ENCODE data around the gene DENND6B.

The DENND6B gene

GRCh38 chr22:50329236-50329635 lies 2.4 kb upstream of the DENND6B start:
- ATAC-seq, result no peak
- no peak for TF ChIP-seq ESRRG (CRISPR knock-in tag; IDR thresholded peaks at IDR 0.05)
- TF ChIP-seq ZNF565 (CRISPR knock-in tag; conservative IDR thresholded peaks at IDR 0.05; ENCODE audit: low read depth), result no peak
- TF ChIP-seq ARNTL (CRISPR knock-in tag; IDR thresholded peaks at IDR 0.05; ENCODE audit: borderline replicate concordance, low read depth), result no peak
- no peak for TF ChIP-seq GLIS3 (CRISPR knock-in tag; IDR thresholded peaks at IDR 0.05)
- TF ChIP-seq TOX (CRISPR knock-in tag; IDR thresholded peaks at IDR 0.05; ENCODE audit: borderline replicate concordance), result no peak
- no peak for TF ChIP-seq OSR1 (CRISPR knock-in tag; IDR thresholded peaks at IDR 0.05)
- no peak for TF ChIP-seq CSDC2 (CRISPR knock-in tag; IDR thresholded peaks at IDR 0.05)
- no peak for TF ChIP-seq ZNF70 (CRISPR knock-in tag; IDR thresholded peaks at IDR 0.05)
- no peak for TF ChIP-seq ZFP3 (CRISPR knock-in tag; IDR thresholded peaks at IDR 0.05)
- no peak for TF ChIP-seq CREB5 (CRISPR knock-in tag; IDR thresholded peaks at IDR 0.05; ENCODE audit: low read depth)
- TF ChIP-seq ISL1 (CRISPR knock-in tag; IDR thresholded peaks at IDR 0.05), result no peak
- no peak for TF ChIP-seq PATZ1 (CRISPR knock-in tag; IDR thresholded peaks at IDR 0.05; ENCODE audit: borderline replicate concordance)
- TF ChIP-seq TSHZ2 (CRISPR knock-in tag; IDR thresholded peaks at IDR 0.05), result no peak
- TF ChIP-seq PPARA (CRISPR knock-in tag; IDR thresholded peaks at IDR 0.05; ENCODE audit: borderline replicate concordance), result no peak
- TF ChIP-seq TCF4 (CRISPR knock-in tag; IDR thresholded peaks at IDR 0.05; ENCODE audit: borderline replicate concordance), result no peak
- TF ChIP-seq SNAI2 (CRISPR knock-in tag; IDR thresholded peaks at IDR 0.05), result no peak
- TF ChIP-seq RARB (CRISPR knock-in tag; IDR thresholded peaks at IDR 0.05), result no peak
- TF ChIP-seq BACH2 (CRISPR knock-in tag; IDR thresholded peaks at IDR 0.05; ENCODE audit: borderline replicate concordance), result no peak
- no peak for TF ChIP-seq POU6F1 (CRISPR knock-in tag; IDR thresholded peaks at IDR 0.05; ENCODE audit: borderline replicate concordance, low read depth)
- TF ChIP-seq CSRNP3 (CRISPR knock-in tag; IDR thresholded peaks at IDR 0.05), result no peak

GRCh38 chr22:50327711-50328019 lies 853 bp upstream of the DENND6B start:
- no peak for TF ChIP-seq ZNF8 (CRISPR knock-in tag; IDR thresholded peaks at IDR 0.05)
- no peak for TF ChIP-seq ARNTL (CRISPR knock-in tag; IDR thresholded peaks at IDR 0.05; ENCODE audit: borderline replicate concordance, low read depth)
- TF ChIP-seq GLIS3 (CRISPR knock-in tag; IDR thresholded peaks at IDR 0.05), result no peak
- no peak for TF ChIP-seq PPARA (CRISPR knock-in tag; IDR thresholded peaks at IDR 0.05; ENCODE audit: borderline replicate concordance)
- TF ChIP-seq ZNF565 (CRISPR knock-in tag; conservative IDR thresholded peaks at IDR 0.05; ENCODE audit: low read depth), result no peak
- no peak for TF ChIP-seq ESRRG (CRISPR knock-in tag; IDR thresholded peaks at IDR 0.05)
- ATAC-seq, result no peak

GRCh38 chr22:50326225-50326955 lies 422 bp downstream of the DENND6B start:
- TF ChIP-seq ZC3H10 (CRISPR knock-in tag; IDR thresholded peaks at IDR 0.05), result no peak
- no peak for TF ChIP-seq ZNF70 (CRISPR knock-in tag; IDR thresholded peaks at IDR 0.05)
- no peak for TF ChIP-seq TOX (CRISPR knock-in tag; IDR thresholded peaks at IDR 0.05; ENCODE audit: borderline replicate concordance)
- TF ChIP-seq GLIS3 (CRISPR knock-in tag; IDR thresholded peaks at IDR 0.05), result no peak
- ATAC-seq, result peak; percentile 38
